Thymus (tissue), 11 donors: ENCODE measurements around the gene DENND6B. TPM values are rescaled to one million over a fixed set of nuclear protein-coding genes. Genes with fewer than 3 reads are reported as not detected.
A peak's percentile ranks its signal among the peaks of the same experiment; 100 is the strongest.

Experiments
- DNase-seq, 9 donors: peaks; one replicate each; pipeline ENCODE4 v3.0.0-alpha.2; 2013; ENCODE audit warnings: low spot score in 9 of 9, low read depth in 6 of 9, missing footprints in 1 of 9
- H3K27ac ChIP-seq, 2 donors: one replicate each; pipeline ENCODE4 v1.5.1; 2013; ENCODE audit warnings: control low read depth in 1 of 2, low read depth in 1 of 2, low read length in 1 of 2, mild to moderate bottlenecking in 1 of 2, moderate library complexity in 1 of 2
- H3K27me3 ChIP-seq, 2 donors: one replicate each; pipeline ENCODE4 v1.5.1; 2013; ENCODE audit warnings: low read length in 1 of 2; ENCODE audit not compliant: control insufficient read depth in 2 of 2, insufficient read depth in 1 of 2
- H3K36me3 ChIP-seq, 2 donors: one replicate each; pipeline ENCODE4 v1.5.1; 2013; ENCODE audit warnings: low read length in 1 of 2, mild to moderate bottlenecking in 1 of 2, moderate library complexity in 1 of 2; ENCODE audit not compliant: control insufficient read depth in 2 of 2, insufficient read depth in 2 of 2
- H3K4me1 ChIP-seq, 2 donors: one replicate each; pipeline ENCODE4 v1.5.1; 2013; ENCODE audit warnings: low read length in 2 of 2; ENCODE audit not compliant: control insufficient read depth in 2 of 2, insufficient read depth in 2 of 2
- H3K4me3 ChIP-seq, 2 donors: one replicate each; pipeline ENCODE4 v1.5.1; 2013; ENCODE audit warnings: low read length in 2 of 2, control low read depth in 1 of 2, mild to moderate bottlenecking in 1 of 2
- H3K9me3 ChIP-seq, 2 donors: one replicate each; pipeline ENCODE4 v1.5.1; 2013; ENCODE audit warnings: low read length in 1 of 2, mild to moderate bottlenecking in 1 of 2; ENCODE audit not compliant: control insufficient read depth in 2 of 2, insufficient read depth in 1 of 2
- WGBS: extraction: QIAGEN DNeasy Blood & Tissue Kit; methylation state at CpG from one replicate; pipeline ENCODE4 v1.1.7; 2013; 5-methylcytosine and 5-hydroxymethylcytosine counted together
- polyA plus RNA-seq: library from polyadenylated mRNA; stranded (reverse); fragments of 200-250 nt; gene quantifications from one replicate; pipeline ENCODE4 v1.2.3, GENCODE V29; 2013
- total RNA-seq: library from RNA; stranded (reverse); fragments of 120-200 nt; gene quantifications from one replicate; pipeline ENCODE4 v1.2.4, GENCODE V29; 2013
- donor health status: healthy.

The DENND6B gene
- total and polyA plus RNA-seq, 2 donors, result 1.4 to 8.3 TPM

DNA sequence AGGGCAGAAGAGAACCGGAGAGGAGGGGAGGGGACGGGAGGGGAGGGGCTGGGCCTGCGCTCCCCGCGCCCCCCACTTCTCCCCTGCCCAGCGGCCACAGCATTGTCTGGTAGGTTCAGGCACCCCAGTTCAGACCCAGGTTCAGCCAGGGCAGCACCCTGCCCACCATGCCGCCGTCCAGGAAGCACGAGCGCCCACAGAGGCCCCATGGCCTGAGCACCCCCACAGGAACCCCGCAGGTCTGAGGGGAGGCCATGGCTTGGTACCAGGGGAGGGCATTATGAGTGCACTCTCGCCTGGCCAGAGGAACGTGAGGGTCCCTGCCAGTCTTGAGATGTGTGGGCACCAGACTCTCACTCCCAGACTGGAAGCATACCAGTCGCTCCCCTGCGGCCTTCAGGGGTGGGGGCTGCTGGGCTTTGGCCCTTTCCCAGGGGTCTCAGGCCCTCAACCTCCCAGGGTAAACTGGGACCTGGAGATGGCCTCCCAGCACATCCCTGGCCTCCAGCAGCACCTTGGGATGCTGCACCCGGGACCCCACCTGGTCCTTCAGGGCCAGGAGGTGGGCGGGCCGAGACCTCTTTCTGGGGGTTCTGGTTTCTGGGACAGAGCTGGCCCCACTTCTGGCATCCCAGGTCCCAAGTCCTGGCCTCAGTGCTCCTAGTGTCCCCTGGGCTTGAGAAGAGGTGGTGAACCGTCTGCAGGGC lies 18.8 kb downstream of the DENND6B start:
- Histone ChIP-seq H3K4me3 (no peak overlapping the region), H3K27me3 (peaks cover 45 to 79% of the 10 kb centered on the region in 2 donors), H3K36me3 (no peaks in the 10 kb centered on the region), H3K4me1 (peaks cover 11 to 43% of the 10 kb centered on the region in 2 donors), H3K27ac (peak overlapping the region; percentile 24 to 52), H3K9me3 (peaks cover 0 to 4% of the 10 kb centered on the region in 2 donors)
- 41% methylated on average over 19 of the region's 19 CpGs for WGBS
- DNase-seq, result no peak

DNA sequence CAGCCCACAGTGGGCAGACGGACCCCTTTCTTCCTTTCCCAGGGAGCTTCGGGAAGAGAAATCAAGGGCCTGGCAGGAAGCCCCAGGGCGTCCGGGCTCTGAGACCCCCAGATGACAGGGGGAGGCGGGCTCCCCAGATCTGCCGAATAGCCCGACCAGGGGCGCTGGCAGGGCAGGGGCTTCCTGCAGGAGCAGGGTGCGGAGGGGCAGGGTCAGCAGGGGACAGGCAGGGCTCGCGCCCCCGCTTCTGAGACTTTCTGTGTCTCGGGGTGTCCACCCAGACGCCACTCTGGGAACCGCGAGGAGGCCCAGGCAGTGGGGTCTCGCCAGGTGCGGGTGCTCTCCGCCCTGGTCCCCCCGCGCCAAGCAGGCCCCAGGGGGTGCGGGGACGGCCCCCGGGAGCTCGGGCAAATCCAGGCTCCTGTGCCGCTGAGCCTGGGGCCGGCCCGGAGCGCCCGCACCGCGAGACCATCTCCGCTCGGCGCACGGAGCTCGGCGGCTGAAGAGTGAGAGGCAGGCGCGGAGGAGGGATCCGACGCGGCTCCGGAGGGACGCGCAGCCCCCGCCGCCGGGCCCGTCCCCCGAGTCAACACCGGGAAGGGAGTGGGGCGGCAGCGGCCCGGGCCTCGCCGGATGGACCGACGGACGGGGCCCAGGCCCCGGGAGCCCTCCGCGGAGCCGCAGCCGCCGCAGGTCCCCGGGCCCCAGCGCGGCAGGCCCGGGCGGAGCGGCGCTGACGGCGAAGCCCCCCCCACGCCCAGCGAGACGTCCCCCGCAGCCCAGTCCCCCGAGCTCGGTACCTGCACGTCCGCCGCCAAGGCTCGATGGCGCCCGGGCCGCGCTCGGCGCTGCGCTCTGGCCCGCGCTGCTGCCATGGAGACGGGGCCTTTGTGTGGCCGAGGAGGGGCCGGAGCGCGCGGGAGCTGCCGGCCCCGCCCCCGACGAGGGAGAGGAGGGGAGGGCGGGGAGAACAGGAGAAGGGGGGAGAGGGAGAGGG lies 19.8 kb downstream of the DENND6B start, which contains the start of gene PLXNB2:
TSS of gene PLXNB2 (minus strand) at position 894 of the 997 bp plus-strand sequence. CDS start 17,062 bp downstream, outside the sequence.
- Histone ChIP-seq H3K4me3 (peak within 1 kb of the TSS; percentile 45 to 47), H3K36me3 (no peaks in the 10 kb centered on the region), H3K27ac (peak within 1 kb of the TSS; percentile 55 to 62), H3K27me3 (peaks cover 45 to 80% of the 10 kb centered on the region in 2 donors), H3K9me3 (peaks cover 0 to 4% of the 10 kb centered on the region in 2 donors), H3K4me1 (peaks cover 13 to 52% of the 10 kb centered on the region in 2 donors)
- DNase-seq, result peak in 1 of 9 donors; percentile 34
- under 1% methylated on average over 103 of the region's 105 CpGs for WGBS

DNA sequence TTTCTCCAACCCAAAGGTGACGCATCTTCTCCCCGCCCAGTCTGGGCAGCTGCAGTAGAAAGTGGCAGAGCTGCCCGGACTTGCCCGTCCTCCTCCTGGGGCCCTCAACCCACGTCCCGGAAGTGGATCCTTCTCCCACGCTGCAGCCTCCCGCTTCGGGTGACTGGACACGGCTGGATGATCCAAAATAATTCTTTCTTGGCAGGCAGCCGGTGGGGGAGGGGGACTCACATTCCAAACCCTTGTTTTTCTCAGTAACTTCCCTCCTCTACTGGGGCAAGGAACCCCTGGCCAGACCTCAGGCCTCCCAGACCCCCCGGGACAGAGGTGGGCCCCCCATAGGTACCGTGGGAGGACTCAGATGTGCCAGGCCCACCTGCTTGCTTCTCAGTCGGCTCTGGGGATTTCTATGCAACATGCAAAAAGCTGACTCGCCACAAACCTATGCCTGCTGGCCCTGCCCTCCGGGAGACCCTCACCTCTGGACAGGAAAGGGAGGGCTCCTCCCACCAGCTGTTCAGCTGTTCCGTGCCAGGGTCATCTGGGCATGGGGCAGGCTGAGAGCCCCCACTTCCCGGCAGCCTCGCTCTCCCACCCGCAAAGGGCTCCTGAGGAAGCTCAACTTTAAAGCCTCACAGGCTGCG lies 20.8 kb downstream of the DENND6B start:
- Histone ChIP-seq H3K4me3 (peak overlapping the region; percentile 45 to 47), H3K4me1 (peaks cover 13 to 59% of the 10 kb centered on the region in 2 donors), H3K27ac (peak overlapping the region; percentile 62 to 64), H3K9me3 (peaks cover 0 to 4% of the 10 kb centered on the region in 2 donors), H3K27me3 (peaks cover 43 to 82% of the 10 kb centered on the region in 2 donors), H3K36me3 (no peaks in the 10 kb centered on the region)
- WGBS, result 21% methylated on average over 21 of the region's 21 CpGs
- DNase-seq, result no peak

DNA sequence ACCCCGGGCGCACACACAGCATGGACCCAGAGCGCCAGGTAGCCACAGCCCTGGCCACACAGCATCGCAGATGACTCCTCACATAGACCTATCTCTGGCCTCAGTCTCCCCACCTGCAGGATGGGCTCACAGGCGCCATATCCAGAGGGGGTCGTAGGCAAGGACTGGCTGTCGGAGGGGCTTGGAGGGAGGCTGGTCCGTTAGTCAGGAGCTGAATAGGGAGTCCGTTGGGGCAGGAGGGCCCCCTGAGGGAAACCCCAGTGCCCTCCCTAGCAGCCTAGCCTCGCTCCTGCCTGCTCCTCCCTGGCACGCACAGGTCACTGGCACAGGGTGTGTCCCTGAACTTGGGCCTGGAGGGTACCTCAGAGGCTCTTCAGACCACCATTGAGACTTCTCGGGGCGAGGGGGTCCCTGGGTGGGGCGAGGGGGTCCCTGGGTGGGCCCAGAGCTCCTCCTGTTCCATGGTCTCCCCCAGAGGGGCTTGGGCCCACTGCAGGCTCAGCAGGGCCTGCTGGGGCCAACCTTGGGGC lies 21.4 kb downstream of the DENND6B start:
- 92% methylated on average over 14 of the region's 14 CpGs for WGBS
- H3K4me3 ChIP-seq, result peak overlapping the region in 1 of 2 donors; percentile 47
- H3K4me1 ChIP-seq, result peaks cover 13 to 64% of the 10 kb centered on the region in 2 donors
- peaks cover 45 to 85% of the 10 kb centered on the region in 2 donors for H3K27me3 ChIP-seq
- peaks cover 0 to 4% of the 10 kb centered on the region in 2 donors for H3K9me3 ChIP-seq
- H3K27ac ChIP-seq, result peak overlapping the region; percentile 58 to 64
- DNase-seq, result no peak
- no peaks in the 10 kb centered on the region for H3K36me3 ChIP-seq

GRCh38 chr22:50304528-50305392 lies 22.1 kb downstream of the DENND6B start:
- H3K4me1 ChIP-seq, result peaks cover 13 to 64% of the 10 kb centered on the region in 2 donors
- peak overlapping the region in 1 of 2 donors; percentile 58 for H3K27ac ChIP-seq
- no peak overlapping the region for H3K4me3 ChIP-seq
- 71% methylated on average over 22 of the region's 22 CpGs for WGBS
- H3K36me3 ChIP-seq, result no peaks in the 10 kb centered on the region
- H3K27me3 ChIP-seq, result peaks cover 51 to 85% of the 10 kb centered on the region in 2 donors
- no peak for DNase-seq
- H3K9me3 ChIP-seq, result peaks cover 0 to 4% of the 10 kb centered on the region in 2 donors

GRCh38 chr22:50303848-50304527 lies 22.8 kb downstream of the DENND6B start:
- H3K9me3 ChIP-seq, result peaks cover 0 to 4% of the 10 kb centered on the region in 2 donors
- no peak overlapping the region for H3K4me3 ChIP-seq
- peak in 1 of 9 donors; percentile 29 for DNase-seq
- peaks cover 53 to 84% of the 10 kb centered on the region in 2 donors for H3K27me3 ChIP-seq
- 47% methylated on average over 11 of the region's 11 CpGs for WGBS
- H3K4me1 ChIP-seq, result peaks cover 13 to 65% of the 10 kb centered on the region in 2 donors
- peak overlapping the region in 1 of 2 donors; percentile 69 for H3K27ac ChIP-seq
- no peaks in the 10 kb centered on the region for H3K36me3 ChIP-seq

GRCh38 chr22:50303515-50303847 lies 23.3 kb downstream of the DENND6B start:
- H3K27ac ChIP-seq, result peak overlapping the region; percentile 25 to 26
- no peak for DNase-seq
- peaks cover 13 to 66% of the 10 kb centered on the region in 2 donors for H3K4me1 ChIP-seq
- H3K36me3 ChIP-seq, result no peaks in the 10 kb centered on the region
- peaks cover 0 to 4% of the 10 kb centered on the region in 2 donors for H3K9me3 ChIP-seq
- peaks cover 47 to 84% of the 10 kb centered on the region in 2 donors for H3K27me3 ChIP-seq
- WGBS, result 40% methylated on average over 7 of the region's 7 CpGs
- no peak overlapping the region for H3K4me3 ChIP-seq
